DOHH2 (cell line): ENCODE data around the gene CDKN2B-AS1.

Experiments used
- H3F3A ChIP-seq: fragments of 200-600 bp; sonication (generic), shearing (Covaris generic); 2 replicates; pipeline ENCODE4 v1.6.0; 2016; ENCODE audit warnings: antibody characterized with exemption, mild to moderate bottlenecking; ENCODE audit not compliant: control insufficient read depth, insufficient read depth
- H3K27ac ChIP-seq: fragments of 200-600 bp; sonication (generic); 2 replicates; pipeline ENCODE4 v1.5.1; 2014; ENCODE audit warnings: low read depth, mild to moderate bottlenecking, low read length, moderate library complexity
- H3K27me3 ChIP-seq: fragments of 200-600 bp; sonication (generic); 2 replicates; pipeline ENCODE4 v1.6.1; 2014; ENCODE audit warnings: mild to moderate bottlenecking, low read length, mixed read lengths; ENCODE audit not compliant: control insufficient read depth
- H3K36me3 ChIP-seq: fragments of 200-600 bp; sonication (generic); 2 replicates; pipeline ENCODE4 v1.6.1; 2014; ENCODE audit warnings: mild to moderate bottlenecking, low read length, moderate library complexity, mixed read lengths; ENCODE audit not compliant: control insufficient read depth
- H3K4me1 ChIP-seq: fragments of 200-600 bp; sonication (generic); 2 replicates; pipeline ENCODE4 v1.6.1; 2014; ENCODE audit warnings: mild to moderate bottlenecking, low read length, mixed read lengths; ENCODE audit not compliant: control insufficient read depth
- H3K4me2 ChIP-seq: fragments of 200-600 bp; sonication (generic); 2 replicates; pipeline ENCODE4 v1.6.0; 2014; ENCODE audit warnings: mild to moderate bottlenecking, low read length, moderate library complexity
- H3K4me3 ChIP-seq: fragments of 200-600 bp; sonication (generic); 2 replicates; pipeline ENCODE4 v1.5.1; 2014; ENCODE audit warnings: mild to moderate bottlenecking, low read length, mixed read lengths
- H3K79me2 ChIP-seq: fragments of 200-600 bp; sonication (generic); 2 replicates; pipeline ENCODE4 v1.6.1; 2014; ENCODE audit warnings: mild to moderate bottlenecking, low read length, mixed read lengths; ENCODE audit not compliant: control insufficient read depth
- H3K9me2 ChIP-seq: fragments of 200-600 bp; sonication (generic); replicated peaks from 2 replicates; pipeline ENCODE4 v1.6.1; 2014; ENCODE audit warnings: mild to moderate bottlenecking, low read length, mixed read lengths; ENCODE audit not compliant: control insufficient read depth
- H3K9me3 ChIP-seq: fragments of 200-600 bp; sonication (generic); 2 replicates; pipeline ENCODE4 v1.6.1; 2014; ENCODE audit warnings: antibody characterized with exemption, low read length, mixed read lengths; ENCODE audit not compliant: control insufficient read depth, insufficient read depth
- H4K20me1 ChIP-seq: fragments of 200-600 bp; sonication (generic); 2 replicates; pipeline ENCODE4 v1.6.0; 2014; ENCODE audit warnings: low read depth, mild to moderate bottlenecking, antibody characterized with exemption, low read length, moderate library complexity; ENCODE audit not compliant: control insufficient read depth, insufficient read depth
- CTCF ChIP-seq: fragments of 200-600 bp; sonication (generic); IDR thresholded peaks from one replicate; pipeline ENCODE4 v1.5.1; 2014; ENCODE audit warnings: antibody characterized with exemption, mild to moderate bottlenecking, low read depth, low read length; ENCODE audit not compliant: poor library complexity, severe bottlenecking
- EZH2phosphoT487 ChIP-seq: fragments of 200-600 bp; sonication (generic); IDR thresholded peaks from 2 replicates; pipeline ENCODE4 v1.6.1; 2017; ENCODE audit warnings: borderline replicate concordance, mild to moderate bottlenecking, antibody characterized with exemption, low read length, moderate library complexity, mixed read lengths

The CDKN2B-AS1 gene

GRCh38 chr9:21970800-21971640 lies 23.6 kb upstream of the CDKN2B-AS1 start:
- no peak overlapping the region for H3K4me2 ChIP-seq
- H3K4me1 ChIP-seq: no peaks in the 10 kb centered on the region
- no peaks in the 10 kb centered on the region for H4K20me1 ChIP-seq
- TF ChIP-seq EZH2phosphoT487: no peak
- no peak for TF ChIP-seq CTCF
- no peaks in the 10 kb centered on the region for H3F3A ChIP-seq
- H3K79me2 ChIP-seq: no peaks in the 10 kb centered on the region
- no peaks in the 10 kb centered on the region for H3K9me2 ChIP-seq
- H3K27me3 ChIP-seq: no peaks in the 10 kb centered on the region
- no peak overlapping the region for H3K4me3 ChIP-seq
- no peak overlapping the region for H3K27ac ChIP-seq
- no peaks in the 10 kb centered on the region for H3K36me3 ChIP-seq
- H3K9me3 ChIP-seq: no peaks in the 10 kb centered on the region

GRCh38 chr9:21972361-21972760 lies 22.2 kb upstream of the CDKN2B-AS1 start:
- Histone ChIP-seq H3K9me2 (no peaks in the 10 kb centered on the region), H4K20me1 (no peaks in the 10 kb centered on the region), H3K36me3 (no peaks in the 10 kb centered on the region), H3F3A (no peaks in the 10 kb centered on the region), H3K27ac (no peak overlapping the region), H3K9me3 (no peaks in the 10 kb centered on the region), H3K4me3 (no peak overlapping the region), H3K4me2 (no peak overlapping the region), H3K79me2 (no peaks in the 10 kb centered on the region), H3K4me1 (no peaks in the 10 kb centered on the region), H3K27me3 (no peaks in the 10 kb centered on the region)
- TF ChIP-seq EZH2phosphoT487 (no peak), CTCF (no peak)

- Histone ChIP-seq H3K4me1 (no peaks in the 10 kb centered on the region), H3K9me2 (no peaks in the 10 kb centered on the region), H3K79me2 (no peaks in the 10 kb centered on the region), H3F3A (no peaks in the 10 kb centered on the region), H4K20me1 (no peaks in the 10 kb centered on the region), H3K27me3 (no peaks in the 10 kb centered on the region), H3K36me3 (no peaks in the 10 kb centered on the region), H3K27ac (no peak overlapping the region), H3K9me3 (no peaks in the 10 kb centered on the region), H3K4me2 (no peak overlapping the region), H3K4me3 (no peak overlapping the region)
- TF ChIP-seq EZH2phosphoT487: no peak
- no peak for TF ChIP-seq CTCF
These were observed 20.3 kb upstream of the CDKN2B-AS1 start for GRCh38 chr9:21974343-21974721.
